GM23338 (cell line): ENCODE data around the gene CCL15. TPM values are rescaled to one million over a fixed set of nuclear protein-coding genes. Genes with fewer than 3 reads are reported as not detected.

ENCODE experiments used
- ATAC-seq: fragments of 200-7000 bp; cut with Tn5 transposase; 3 replicates; pipeline ENCODE4 v1.9.1; 2020
- DNase-seq: peaks from one replicate; pipeline ENCODE4 v3.0.0-alpha.2; 2015; ENCODE audit warnings: low spot score
- H2AFZ ChIP-seq: fragments of 200-600 bp; sonication (generic); 2 replicates; pipeline ENCODE4 v1.8.0; 2016; ENCODE audit warnings: antibody characterized with exemption, mild to moderate bottlenecking, moderate library complexity
- H3F3A ChIP-seq: fragments of 200-600 bp; sonication (generic); replicated peaks from 2 replicates; pipeline ENCODE4 v1.8.0; 2017; ENCODE audit warnings: antibody characterized with exemption, mixed run types, low read depth
- H3K27ac ChIP-seq: fragments of 200-600 bp; sonication (generic); 2 replicates; pipeline ENCODE4 v1.6.1; 2016; ENCODE audit warnings: low read depth
- H3K27me3 ChIP-seq: fragments of 200-600 bp; sonication (generic); 2 replicates; pipeline ENCODE4 v1.8.0; 2016; ENCODE audit warnings: mild to moderate bottlenecking, mixed run types, moderate library complexity; ENCODE audit not compliant: insufficient read depth
- H3K36me3 ChIP-seq: fragments of 200-600 bp; sonication (generic); 2 replicates; pipeline ENCODE4 v1.8.0; 2016; ENCODE audit warnings: mild to moderate bottlenecking; ENCODE audit not compliant: insufficient read depth
- H3K4me1 ChIP-seq: fragments of 200-600 bp; sonication (generic); 2 replicates; pipeline ENCODE4 v1.8.0; 2016; ENCODE audit warnings: mild to moderate bottlenecking, moderate library complexity; ENCODE audit not compliant: insufficient read depth
- H3K4me2 ChIP-seq: fragments of 200-600 bp; sonication (generic); 2 replicates; pipeline ENCODE4 v1.7.1; 2017; ENCODE audit warnings: mixed run types
- H3K4me3 ChIP-seq: fragments of 200-600 bp; sonication (generic); 2 replicates; pipeline ENCODE4 v1.6.1; 2016; ENCODE audit warnings: mixed run types
- H3K79me2 ChIP-seq: fragments of 200-600 bp; sonication (generic); replicated peaks from 2 replicates; pipeline ENCODE4 v1.8.0; 2017; ENCODE audit warnings: mild to moderate bottlenecking; ENCODE audit not compliant: insufficient read depth
- H3K9me2 ChIP-seq: fragments of 200-600 bp; sonication (generic); 2 replicates; pipeline ENCODE4 v1.8.0; 2017; ENCODE audit not compliant: insufficient read depth
- H4K20me1 ChIP-seq: fragments of 200-600 bp; sonication (generic); replicated peaks from 2 replicates; pipeline ENCODE4 v1.8.0; 2017; ENCODE audit warnings: mild to moderate bottlenecking; ENCODE audit not compliant: insufficient read depth
- H3K27ac Mint-ChIP-seq: 2 replicates; pipeline ENCODE4 v1.8.0; 2020; ENCODE audit warnings: inconsistent platforms, mild to moderate bottlenecking, moderate library complexity, mixed read lengths
- H3K27me3 Mint-ChIP-seq: 3 replicates; pipeline ENCODE4 v1.8.0; 2022; ENCODE audit warnings: low read depth, mild to moderate bottlenecking, moderate library complexity, mixed read lengths, inconsistent platforms; ENCODE audit not compliant: insufficient read depth, poor library complexity
- H3K36me3 Mint-ChIP-seq: 3 replicates; pipeline ENCODE4 v1.8.0; 2021; ENCODE audit warnings: low read depth, mild to moderate bottlenecking, inconsistent platforms, moderate library complexity, mixed read lengths
- H3K4me1 Mint-ChIP-seq: 3 replicates; pipeline ENCODE4 v1.8.0; 2020; ENCODE audit warnings: mild to moderate bottlenecking, inconsistent platforms, mixed read lengths
- H3K4me3 Mint-ChIP-seq: 3 replicates; pipeline ENCODE4 v1.8.0; 2021; ENCODE audit warnings: moderate library complexity, mild to moderate bottlenecking, inconsistent platforms, mixed read lengths
- H3K9me3 Mint-ChIP-seq: 3 replicates; pipeline ENCODE4 v1.8.0; 2020; ENCODE audit warnings: moderate library complexity, mild to moderate bottlenecking, inconsistent platforms, mixed read lengths
- EZH2phosphoT487 ChIP-seq: fragments of 200-600 bp; sonication (generic); IDR thresholded peaks from one replicate; pipeline ENCODE4 v1.8.1; 2018; ENCODE audit warnings: antibody characterized with exemption; ENCODE audit not compliant: unreplicated experiment
- NANOG ChIP-seq: IDR thresholded peaks from 2 replicates; pipeline ENCODE4 v1.6.1; 2016; ENCODE audit warnings: antibody characterized with exemption, borderline replicate concordance
- POLR2AphosphoS5 ChIP-seq: IDR thresholded peaks from 2 replicates; pipeline ENCODE4 v1.6.1; 2016; ENCODE audit warnings: antibody characterized with exemption, low read depth
- ZNF114 ChIP-seq: fragments of 250-450 bp; sonication (Bioruptor Pico); IDR thresholded peaks from 2 replicates; pipeline ENCODE4 v1.5.0; 2020; ENCODE audit warnings: mild to moderate bottlenecking, moderate library complexity
- ZNF331 ChIP-seq: fragments of 250-450 bp; sonication (Bioruptor Pico); IDR thresholded peaks from 2 replicates; pipeline ENCODE4 v1.5.0; 2020; ENCODE audit warnings: low read depth, mild to moderate bottlenecking, moderate library complexity
- ZNF462 ChIP-seq: fragments of 250-450 bp; sonication (Bioruptor Pico); IDR thresholded peaks from 2 replicates; pipeline ENCODE4 v1.5.0; 2020; ENCODE audit warnings: mild to moderate bottlenecking, moderate library complexity
- polyA plus RNA-seq: library from polyadenylated mRNA; unstranded; fragments of >200 nt; fragmentation: Nextera tagmentation; extraction: Ambion mirVana; gene quantifications from 2 replicates; pipeline ENCODE4 v1.2.1, GENCODE V29; 2016
- total RNA-seq: library from RNA; depleted of rRNA; stranded (reverse); fragments of >200 nt; shearing (Covaris generic); gene quantifications from 2 replicates; pipeline ENCODE4 v1.2.3, GENCODE V29; 2014

CCL15 gene
- total and polyA plus RNA-seq, 2 experiments from 2014 or later, result not detected

- no peaks in the 10 kb centered on the region for H3F3A ChIP-seq
- H3K27ac Mint-ChIP-seq, result no peak overlapping the region
- ATAC-seq, result no peak
These were observed 34.9 kb upstream of the CCL15 start for GRCh38 chr17:36036235-36036634.

More at GRCh38 chr17:36036235-36036634, 34.9 kb upstream of the CCL15 start:
- Histone ChIP-seq H3K4me2 (no peak overlapping the region), H3K9me2 (no peaks in the 10 kb centered on the region), H3K79me2 (no peaks in the 10 kb centered on the region), H3K27me3 (no peaks in the 10 kb centered on the region), H3K4me1 (no peaks in the 10 kb centered on the region), H3K4me3 (no peak overlapping the region), H3K36me3 (no peaks in the 10 kb centered on the region), H2AFZ (no peak overlapping the region), H4K20me1 (no peaks in the 10 kb centered on the region), H3K27ac (no peak overlapping the region)
- H3K27me3 Mint-ChIP-seq, result peaks cover 1% of the 10 kb centered on the region
- DNase-seq, result no peak
- no peaks in the 10 kb centered on the region for H3K36me3 Mint-ChIP-seq
- H3K4me1 Mint-ChIP-seq, result no peaks in the 10 kb centered on the region
- H3K9me3 Mint-ChIP-seq, result no peaks in the 10 kb centered on the region
- no peak for TF ChIP-seq EZH2phosphoT487
- TF ChIP-seq ZNF331 (CRISPR knock-in tag), result no peak
- no peak for TF ChIP-seq POLR2AphosphoS5
- TF ChIP-seq NANOG, result no peak
- no peak for TF ChIP-seq ZNF114 (CRISPR knock-in tag)
- TF ChIP-seq ZNF462 (CRISPR knock-in tag), result no peak
- no peak overlapping the region for H3K4me3 Mint-ChIP-seq
